Measurements from ENCODE around the gene SYNDIG1. TPM values are rescaled to one million over a fixed set of nuclear protein-coding genes. Genes with fewer than 3 reads are reported as not detected.
A peak's percentile ranks its signal among the peaks of the same experiment; 100 is the strongest.

The SYNDIG1 gene
- total and polyA plus RNA-seq, 5 donors = 26.3 to 38.6 (median 34.6) TPM

GRCh38 chr20:24530131-24530680 lies 60.8 kb downstream of the SYNDIG1 start:
- 88% methylated on average over 2 of the region's 2 CpGs for WGBS
- Histone ChIP-seq H3K9me3 (ENCODE audit: control insufficient read depth, low read length) (no peaks in the 10 kb centered on the region), H3K4me1 (ENCODE audit: control insufficient read depth, insufficient read depth, low read length) (no peaks in the 10 kb centered on the region), H3K27ac (ENCODE audit: low read length) (no peak overlapping the region), H3K27me3 (ENCODE audit: control insufficient read depth, insufficient read depth) (no peaks in the 10 kb centered on the region), H3K4me3 (ENCODE audit: low read length) (no peak overlapping the region)
- DNase-seq (no peak), ATAC-seq (no peak)
- intact Hi-C loops (cut with DNase I) = no loop called here

- Histone ChIP-seq H3K9me3 (ENCODE audit: control insufficient read depth, low read length) (no peaks in the 10 kb centered on the region), H3K4me1 (ENCODE audit: control insufficient read depth, insufficient read depth, low read length) (no peaks in the 10 kb centered on the region), H3K27ac (ENCODE audit: low read length) (no peak overlapping the region), H3K4me3 (ENCODE audit: low read length) (no peak overlapping the region), H3K27me3 (ENCODE audit: control insufficient read depth, insufficient read depth) (no peaks in the 10 kb centered on the region)
- WGBS = 91% methylated on average over 4 of the region's 4 CpGs
- DNase-seq (no peak), ATAC-seq (no peak)
- intact Hi-C loops (cut with DNase I) = no loop called here
These were observed 61.8 kb downstream of the SYNDIG1 start for GRCh38 chr20:24531202-24531601.

GRCh38 chr20:24531631-24532419 lies 62.4 kb downstream of the SYNDIG1 start:
- 78% methylated on average over 6 of the region's 6 CpGs for WGBS
- intact Hi-C loops (cut with DNase I) = no loop called here
- DNase-seq (no peak), ATAC-seq (no peak)
- no peaks in the 10 kb centered on the region for H3K4me1 ChIP-seq (ENCODE audit: control insufficient read depth, insufficient read depth, low read length)
- H3K27me3 ChIP-seq (ENCODE audit: control insufficient read depth, insufficient read depth) = no peaks in the 10 kb centered on the region
- no peak overlapping the region for H3K4me3 ChIP-seq (ENCODE audit: low read length)
- no peaks in the 10 kb centered on the region for H3K9me3 ChIP-seq (ENCODE audit: control insufficient read depth, low read length)
- H3K27ac ChIP-seq (ENCODE audit: low read length) = no peak overlapping the region

- no peaks in the 10 kb centered on the region for H3K9me3 ChIP-seq (ENCODE audit: control insufficient read depth, low read length)
- H3K27ac ChIP-seq (ENCODE audit: low read length) = no peak overlapping the region
- WGBS = 93% methylated on average over 8 of the region's 8 CpGs
- ATAC-seq (no peak), DNase-seq (no peak)
- H3K4me3 ChIP-seq (ENCODE audit: low read length) = no peak overlapping the region
- no peaks in the 10 kb centered on the region for H3K27me3 ChIP-seq (ENCODE audit: control insufficient read depth, insufficient read depth)
- intact Hi-C loops (cut with DNase I) = no loop called here
- no peaks in the 10 kb centered on the region for H3K4me1 ChIP-seq (ENCODE audit: control insufficient read depth, insufficient read depth, low read length)
These were observed 64.0 kb downstream of the SYNDIG1 start for GRCh38 chr20:24533449-24533848.

GRCh38 chr20:24534282-24534681 lies 64.9 kb downstream of the SYNDIG1 start:
- H3K4me3 ChIP-seq (ENCODE audit: low read length) = no peak overlapping the region
- H3K9me3 ChIP-seq (ENCODE audit: control insufficient read depth, low read length) = no peaks in the 10 kb centered on the region
- intact Hi-C loops (cut with DNase I) = no loop called here
- H3K27me3 ChIP-seq (ENCODE audit: control insufficient read depth, insufficient read depth) = no peaks in the 10 kb centered on the region
- 86% methylated on average over 9 of the region's 9 CpGs for WGBS
- no peaks in the 10 kb centered on the region for H3K4me1 ChIP-seq (ENCODE audit: control insufficient read depth, insufficient read depth, low read length)
- no peak overlapping the region for H3K27ac ChIP-seq (ENCODE audit: low read length)
- ATAC-seq = peak in 1 of 2 donors; percentile 26
- DNase-seq = no peak

- Histone ChIP-seq H3K4me3 (ENCODE audit: low read length) (no peak overlapping the region), H3K27ac (ENCODE audit: low read length) (no peak overlapping the region), H3K9me3 (ENCODE audit: control insufficient read depth, low read length) (no peaks in the 10 kb centered on the region), H3K27me3 (ENCODE audit: control insufficient read depth, insufficient read depth) (no peaks in the 10 kb centered on the region), H3K4me1 (ENCODE audit: control insufficient read depth, insufficient read depth, low read length) (no peaks in the 10 kb centered on the region)
- DNase-seq (no peak), ATAC-seq (no peak)
- intact Hi-C loops (cut with DNase I) = no loop called here
- 90% methylated on average over 14 of the region's 14 CpGs for WGBS
These were observed 66.7 kb downstream of the SYNDIG1 start for GRCh38 chr20:24535941-24536730.

GRCh38 chr20:24537210-24537609 lies 67.8 kb downstream of the SYNDIG1 start:
- intact Hi-C loops (cut with DNase I) = no loop called here
- WGBS = 97% methylated on average over 1 of the region's 1 CpG
- Histone ChIP-seq H3K4me3 (ENCODE audit: low read length) (no peak overlapping the region), H3K27me3 (ENCODE audit: control insufficient read depth, insufficient read depth) (no peaks in the 10 kb centered on the region), H3K27ac (ENCODE audit: low read length) (no peak overlapping the region), H3K4me1 (ENCODE audit: control insufficient read depth, insufficient read depth, low read length) (no peaks in the 10 kb centered on the region), H3K9me3 (ENCODE audit: control insufficient read depth, low read length) (no peaks in the 10 kb centered on the region)
- ATAC-seq = no peak
- DNase-seq = no peak

GRCh38 chr20:24542721-24543120 lies 73.3 kb downstream of the SYNDIG1 start:
- Histone ChIP-seq H3K4me3 (ENCODE audit: low read length) (no peak overlapping the region), H3K27ac (ENCODE audit: low read length) (no peak overlapping the region), H3K27me3 (ENCODE audit: control insufficient read depth, insufficient read depth) (no peaks in the 10 kb centered on the region), H3K9me3 (ENCODE audit: control insufficient read depth, low read length) (no peaks in the 10 kb centered on the region), H3K4me1 (ENCODE audit: control insufficient read depth, insufficient read depth, low read length) (peaks cover 4% of the 10 kb centered on the region)
- 70% methylated on average over 3 of the region's 3 CpGs for WGBS
- intact Hi-C loops (cut with DNase I) = no loop called here
- no peak for ATAC-seq
- DNase-seq = no peak

- DNase-seq = no peak
- ATAC-seq = no peak
- no peak overlapping the region for H3K27ac ChIP-seq (ENCODE audit: low read length)
- no peaks in the 10 kb centered on the region for H3K27me3 ChIP-seq (ENCODE audit: control insufficient read depth, insufficient read depth)
- H3K9me3 ChIP-seq (ENCODE audit: control insufficient read depth, low read length) = no peaks in the 10 kb centered on the region
- peaks cover 4% of the 10 kb centered on the region for H3K4me1 ChIP-seq (ENCODE audit: control insufficient read depth, insufficient read depth, low read length)
- intact Hi-C loops (cut with DNase I) = no loop called here
- WGBS = 88% methylated on average over 19 of the region's 19 CpGs
- H3K4me3 ChIP-seq (ENCODE audit: low read length) = no peak overlapping the region
These were observed 73.7 kb downstream of the SYNDIG1 start for GRCh38 chr20:24543168-24543567.

GRCh38 chr20:24543741-24544140 lies 74.3 kb downstream of the SYNDIG1 start:
- WGBS = 89% methylated on average over 6 of the region's 6 CpGs
- intact Hi-C loops (cut with DNase I) = no loop called here
- no peak for DNase-seq
- H3K4me3 ChIP-seq (ENCODE audit: low read length) = no peak overlapping the region
- H3K27me3 ChIP-seq (ENCODE audit: control insufficient read depth, insufficient read depth) = no peaks in the 10 kb centered on the region
- ATAC-seq = no peak
- no peak overlapping the region for H3K27ac ChIP-seq (ENCODE audit: low read length)
- H3K4me1 ChIP-seq (ENCODE audit: control insufficient read depth, insufficient read depth, low read length) = peaks cover 4% of the 10 kb centered on the region
- H3K9me3 ChIP-seq (ENCODE audit: control insufficient read depth, low read length) = no peaks in the 10 kb centered on the region

GRCh38 chr20:24544371-24544770 lies 74.9 kb downstream of the SYNDIG1 start:
- WGBS = 60% methylated on average over 7 of the region's 7 CpGs
- DNase-seq (no peak), ATAC-seq (no peak)
- intact Hi-C loops (cut with DNase I) = no loop called here
- Histone ChIP-seq H3K27me3 (ENCODE audit: control insufficient read depth, insufficient read depth) (no peaks in the 10 kb centered on the region), H3K4me1 (ENCODE audit: control insufficient read depth, insufficient read depth, low read length) (peaks cover 4% of the 10 kb centered on the region), H3K9me3 (ENCODE audit: control insufficient read depth, low read length) (no peaks in the 10 kb centered on the region), H3K27ac (ENCODE audit: low read length) (no peak overlapping the region), H3K4me3 (ENCODE audit: low read length) (no peak overlapping the region)

Measured in right cardiac atrium (tissue), 5 donors.